Fibroblast of skin of right quadriceps (primary cell): ENCODE measurements around the gene SGSM1.
A peak's percentile ranks its signal among the peaks of the same experiment; 100 is the strongest.

Experiments
- DNase-seq: peaks from one replicate; pipeline ENCODE4 v3.0.0-alpha.2; 2013

The SGSM1 gene

DNA sequence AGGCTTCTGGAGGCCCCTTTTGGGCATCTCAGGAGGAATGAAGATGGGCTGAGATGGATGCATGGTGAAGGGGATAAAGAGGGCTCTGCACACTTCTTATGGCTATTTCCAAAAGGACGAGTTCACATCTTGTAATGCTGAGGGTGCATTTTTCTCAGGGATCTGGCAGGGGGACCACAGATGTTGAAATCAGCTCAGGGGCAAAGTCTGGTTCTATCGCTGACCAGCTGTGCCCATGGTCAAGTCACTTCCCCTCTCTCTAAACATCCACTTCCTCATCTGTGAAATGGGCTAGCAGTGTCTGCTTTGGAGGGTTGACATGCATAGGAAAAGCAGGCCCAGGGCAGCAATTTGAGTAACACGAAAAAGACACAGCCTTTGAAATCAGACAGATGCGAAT, 114.0 kb downstream of the SGSM1 start:
- DNase-seq: no peak

DNA sequence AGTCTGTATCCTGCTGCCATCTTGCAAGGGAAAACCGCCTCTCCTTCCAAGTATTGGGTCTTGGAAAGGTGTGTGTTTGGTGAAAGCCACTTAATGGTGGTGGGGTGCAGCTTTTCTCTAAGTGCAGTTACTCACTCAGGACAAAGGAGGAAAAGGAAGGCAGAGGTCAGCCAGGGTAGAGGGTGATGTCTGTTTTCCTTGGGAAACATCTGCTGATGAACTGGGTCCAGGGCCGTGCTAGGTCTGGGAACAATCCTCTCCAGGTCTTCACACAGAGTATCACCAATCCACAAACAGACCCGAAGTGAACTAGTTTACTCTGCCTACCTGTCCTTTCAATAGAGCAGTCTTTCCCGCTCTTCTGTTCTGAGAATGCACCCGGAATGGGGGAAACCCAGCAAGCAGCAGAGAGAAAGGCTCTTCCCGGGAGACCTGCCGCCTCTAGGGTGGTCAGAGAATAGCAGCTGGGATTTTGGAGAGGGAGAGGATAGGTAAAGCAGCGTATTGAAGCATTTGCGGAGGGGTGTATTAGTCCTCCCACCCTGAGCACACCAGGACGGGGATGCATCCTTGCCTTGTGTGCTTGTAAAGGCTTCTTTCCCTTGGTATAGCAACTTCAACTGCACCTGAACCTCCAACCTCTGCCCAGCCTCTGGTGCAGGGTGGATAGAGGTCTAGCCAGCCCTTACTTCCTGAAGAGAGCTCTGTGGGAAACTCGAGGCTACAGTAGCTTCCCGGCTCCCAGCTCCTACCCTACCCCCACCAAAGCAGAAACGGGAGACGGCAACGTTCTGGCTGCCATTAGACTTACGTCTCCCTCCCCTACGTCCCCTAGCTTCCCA, 119.8 kb downstream of the SGSM1 start:
- DNase-seq: no peak

DNA sequence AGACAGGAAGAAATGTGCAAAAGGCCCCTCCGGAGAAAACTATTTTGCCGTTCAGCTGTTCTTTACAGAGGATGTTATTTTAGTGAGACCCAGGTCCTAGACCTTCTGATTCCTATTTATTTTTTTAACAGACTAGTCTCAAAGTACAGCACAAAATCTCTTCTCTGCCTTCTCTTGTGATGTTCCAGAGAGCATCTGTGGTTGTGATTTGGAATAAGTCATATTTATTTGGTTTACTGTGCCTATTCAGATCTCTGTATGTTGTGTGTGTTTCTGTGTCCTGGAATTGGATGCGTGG, 120.4 kb downstream of the SGSM1 start:
- DNase-seq: no peak

DNA sequence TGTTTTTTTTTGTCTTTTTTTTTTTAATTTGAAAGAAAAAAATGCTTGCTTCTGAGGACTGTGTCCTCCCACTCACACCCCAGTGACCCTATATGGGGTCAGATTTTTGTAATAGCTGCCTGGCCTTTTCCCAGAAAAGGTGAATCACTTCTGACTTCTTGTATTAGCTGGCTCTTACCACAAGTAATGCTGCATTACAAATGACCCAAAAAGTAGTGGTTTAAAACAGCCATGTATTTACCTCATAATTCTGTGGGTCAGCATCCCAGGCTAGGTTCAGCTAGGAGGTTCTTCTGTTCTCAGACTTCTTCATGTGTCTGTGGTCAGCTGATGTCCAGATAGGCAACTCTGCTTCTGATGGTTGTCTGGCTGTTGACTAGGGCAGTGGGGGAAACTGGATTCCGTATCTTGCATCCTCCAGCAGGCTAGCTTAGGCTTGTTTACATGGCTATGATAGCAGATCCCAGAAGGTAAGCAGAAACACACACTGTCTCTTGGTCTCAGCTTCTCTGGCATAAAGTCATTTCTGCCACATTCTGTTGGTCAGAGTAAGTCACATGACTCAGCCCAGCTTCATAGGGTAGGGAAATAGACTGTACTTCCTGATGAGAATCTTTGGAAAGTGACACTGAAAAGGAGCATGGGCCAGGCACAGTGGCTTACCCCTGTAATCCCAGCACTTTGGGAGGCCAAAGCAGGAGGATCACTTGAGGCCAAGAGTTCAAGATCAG, 121.0 kb downstream of the SGSM1 start:
- DNase-seq: no peak

DNA sequence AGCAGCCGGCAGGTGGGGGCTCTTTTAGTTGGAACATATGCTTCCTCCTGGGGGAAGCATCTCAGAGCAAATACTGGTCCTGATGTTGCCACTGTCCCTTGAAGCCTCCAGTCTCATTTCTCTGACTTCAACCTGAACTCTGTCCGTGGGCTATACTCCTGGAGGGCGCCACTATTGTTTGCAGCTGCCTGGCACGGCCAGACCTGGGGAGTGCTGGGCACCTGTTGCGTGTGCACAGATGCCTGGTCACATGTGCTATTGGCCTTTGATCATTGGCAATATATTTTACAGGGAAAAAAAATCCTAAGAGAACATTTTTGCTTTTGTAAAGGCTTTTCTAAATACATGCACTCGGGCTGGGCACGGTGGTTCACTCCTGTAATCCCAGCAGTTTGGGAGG, 122.3 kb downstream of the SGSM1 start:
- DNase-seq: no peak

DNA sequence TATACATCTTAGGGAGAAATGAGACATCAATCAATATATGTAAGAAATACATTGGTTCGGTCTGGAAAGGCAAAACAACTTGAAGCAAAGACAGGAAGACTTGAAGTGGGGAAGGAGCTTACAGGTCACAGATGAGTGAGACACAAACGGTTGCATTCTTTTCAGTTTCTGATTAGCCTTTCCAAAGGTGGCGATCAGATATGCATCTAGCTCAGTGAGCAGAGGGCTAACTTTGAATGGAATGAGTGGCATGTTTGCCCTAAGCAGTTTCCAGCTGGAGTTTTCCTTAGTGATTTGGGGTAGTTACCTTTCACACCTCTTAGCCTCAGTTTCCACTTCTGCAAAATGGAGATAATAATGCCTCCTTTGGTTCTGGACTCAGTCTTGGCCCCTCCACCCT, 124.7 kb downstream of the SGSM1 start:
- DNase-seq: no peak

DNA sequence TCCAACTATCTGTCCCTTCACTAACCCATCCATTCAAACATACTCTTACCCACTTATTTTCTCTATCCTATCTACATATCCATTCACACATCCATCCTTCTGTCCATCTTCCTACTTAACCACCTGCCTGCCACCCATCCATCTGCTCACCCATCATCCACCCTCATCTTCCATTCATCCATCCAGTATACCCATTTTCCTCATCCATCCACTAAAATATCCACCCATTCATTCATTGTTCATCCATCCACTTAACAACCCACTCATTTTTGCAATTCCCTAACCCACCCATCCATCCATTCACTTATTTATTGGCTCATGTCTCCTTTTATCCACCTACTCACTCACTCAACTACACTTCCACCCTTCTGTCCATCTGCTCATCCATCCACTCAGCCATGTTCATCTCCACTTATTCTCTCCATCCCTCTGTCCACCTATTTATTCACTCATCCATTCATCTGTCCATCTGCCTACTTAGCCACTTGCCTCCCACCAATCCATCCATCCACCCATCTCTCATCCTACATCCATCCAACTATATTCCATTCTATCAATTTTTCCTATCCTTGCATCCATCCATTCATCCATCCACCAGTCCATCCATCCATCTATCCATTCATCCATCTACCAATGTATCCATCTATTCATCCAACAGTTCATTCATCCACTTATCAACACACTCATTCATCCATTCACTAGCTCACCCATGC, 129.9 kb downstream of the SGSM1 start:
- no peak for DNase-seq

DNA sequence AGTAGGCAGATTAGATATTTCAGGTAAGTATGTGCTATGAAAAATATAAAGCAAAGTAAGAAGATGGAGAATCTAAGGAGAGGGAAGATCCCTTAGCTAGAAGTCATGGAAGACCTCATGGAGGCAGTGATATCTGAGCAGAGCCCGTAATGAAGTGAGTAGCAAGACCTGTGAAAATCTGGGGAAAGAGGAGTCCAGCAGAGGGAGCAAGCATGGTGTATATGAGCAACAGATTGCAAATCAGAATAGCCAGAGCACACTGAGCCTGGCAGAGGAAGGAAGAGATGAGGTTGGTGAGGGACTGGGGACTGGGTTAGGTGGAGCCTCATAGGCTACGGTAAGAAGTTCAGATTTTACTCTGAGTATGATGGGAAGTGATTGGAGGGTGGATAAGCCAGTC, 131.1 kb downstream of the SGSM1 start:
- no peak for DNase-seq

DNA sequence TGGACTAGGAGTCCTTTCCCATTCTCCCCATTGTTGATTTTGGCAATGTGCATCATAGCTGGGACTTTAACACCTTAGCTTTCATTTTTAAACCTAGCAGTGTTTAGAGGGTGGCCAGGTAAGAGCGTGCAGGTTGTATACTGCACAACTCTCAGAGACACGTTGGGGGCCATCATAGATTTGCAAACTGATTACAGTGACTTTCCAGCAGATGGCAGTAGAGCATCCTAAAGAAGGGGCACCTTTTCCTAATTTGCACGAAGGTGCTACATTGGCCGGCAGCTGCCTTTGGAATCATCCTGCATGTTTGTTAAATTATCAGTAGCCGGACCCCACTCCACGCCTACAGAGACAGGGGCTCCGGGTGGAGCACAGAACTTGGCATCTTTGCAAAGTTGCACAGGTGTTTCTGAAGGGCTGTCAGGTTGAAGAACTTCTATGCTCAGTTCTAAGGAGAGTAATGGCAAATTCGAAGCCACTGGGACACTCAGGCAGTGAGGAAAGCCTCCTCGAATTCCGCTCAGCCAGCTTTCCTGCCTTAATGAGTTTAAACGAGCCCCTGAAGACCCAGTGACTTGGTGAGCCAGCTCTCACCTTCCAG, 132.8 kb downstream of the SGSM1 start:
- DNase-seq: peak; percentile 26

DNA sequence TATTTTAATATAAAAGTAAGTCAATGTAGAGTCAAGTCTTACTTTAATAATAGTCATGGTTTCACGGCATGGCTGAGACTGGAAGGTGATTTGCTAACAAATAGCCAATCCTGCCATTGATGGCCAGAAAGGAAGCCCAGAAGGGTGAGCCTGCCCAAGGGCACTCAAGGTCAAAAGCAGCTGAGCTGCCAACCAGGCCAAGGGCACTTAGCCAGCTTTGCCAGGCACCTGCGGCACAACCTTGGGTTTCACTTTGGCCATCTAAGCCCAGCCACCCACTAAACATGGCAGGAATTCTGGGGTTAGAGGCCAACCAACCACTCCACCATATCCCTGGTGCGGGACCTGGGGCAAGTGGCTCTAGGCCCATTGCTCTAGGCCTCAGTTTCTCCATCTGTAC, 136.3 kb downstream of the SGSM1 start:
- DNase-seq: no peak

DNA sequence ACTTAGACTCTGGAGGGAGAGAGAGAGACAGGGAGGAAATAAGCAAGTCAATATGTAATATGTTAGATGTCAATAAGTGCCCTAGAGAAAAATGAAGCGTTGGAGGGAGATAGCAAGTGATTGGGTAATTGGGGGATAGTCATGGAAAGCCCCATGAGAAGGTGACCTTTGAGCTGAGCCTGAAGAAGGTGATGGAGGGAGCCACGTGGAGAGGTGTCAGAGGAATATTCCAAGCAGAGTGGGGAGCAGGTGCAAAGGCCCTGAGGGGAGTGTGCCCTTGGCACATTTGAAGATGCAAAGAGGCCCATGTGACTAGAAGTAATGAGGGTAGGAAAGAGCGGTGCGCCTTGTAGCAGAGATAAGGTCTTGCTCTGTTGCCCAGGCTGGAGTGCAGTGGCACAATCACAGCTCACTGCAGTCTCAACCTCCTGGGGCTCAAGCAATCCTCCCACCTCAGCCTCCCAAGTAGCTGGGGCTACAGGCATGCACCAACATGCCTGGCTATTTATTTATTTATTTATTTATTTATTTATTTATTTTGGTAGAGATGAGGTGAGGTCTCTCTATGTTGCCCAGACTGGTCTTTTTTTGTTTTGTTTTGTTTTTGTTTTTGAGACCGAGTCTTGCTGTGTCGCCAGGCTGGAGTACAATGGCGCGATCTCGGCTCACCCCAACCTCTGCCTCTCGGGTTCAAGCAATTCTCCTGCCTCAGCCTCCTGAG, 138.4 kb downstream of the SGSM1 start:
- DNase-seq: no peak

DNA sequence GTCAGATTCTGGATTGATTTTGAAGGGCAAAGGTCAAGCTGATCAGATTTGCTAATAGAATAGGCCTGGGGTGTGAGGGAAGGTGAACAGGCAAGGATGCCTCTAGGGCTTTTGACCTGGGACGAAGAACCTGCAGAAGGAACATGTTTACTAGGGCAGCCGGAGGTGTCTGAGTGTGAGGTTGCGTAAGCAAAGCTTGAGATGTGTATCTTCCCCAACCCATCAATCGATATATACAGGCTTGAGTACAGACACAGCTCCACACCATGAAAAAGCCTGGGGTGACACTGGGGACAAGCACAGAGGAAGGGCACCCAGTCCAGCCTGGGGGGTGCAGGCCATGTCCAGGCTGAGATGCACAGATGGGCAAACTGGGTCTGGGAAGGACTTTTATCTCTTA, 139.4 kb downstream of the SGSM1 start:
- no peak for DNase-seq

DNA sequence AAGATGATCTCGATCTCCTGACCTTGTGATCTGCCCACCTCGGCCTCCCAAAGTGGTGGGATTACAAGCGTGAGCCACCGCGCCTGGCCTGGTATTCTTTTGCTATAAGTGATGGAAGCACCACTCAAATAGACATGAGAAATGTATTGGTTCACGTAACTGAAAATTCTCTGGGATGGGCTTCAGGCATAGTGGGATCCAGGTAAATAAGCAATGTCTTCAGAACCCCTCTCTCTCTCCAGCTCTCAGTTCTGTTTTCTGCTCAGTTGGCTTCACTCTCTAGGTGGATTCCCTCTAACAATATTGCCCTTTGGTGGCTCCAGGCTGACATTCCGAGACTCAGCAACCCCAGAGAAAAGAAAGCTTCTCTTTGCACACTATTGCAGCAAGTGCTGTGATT, 141.4 kb downstream of the SGSM1 start:
- no peak for DNase-seq

DNA sequence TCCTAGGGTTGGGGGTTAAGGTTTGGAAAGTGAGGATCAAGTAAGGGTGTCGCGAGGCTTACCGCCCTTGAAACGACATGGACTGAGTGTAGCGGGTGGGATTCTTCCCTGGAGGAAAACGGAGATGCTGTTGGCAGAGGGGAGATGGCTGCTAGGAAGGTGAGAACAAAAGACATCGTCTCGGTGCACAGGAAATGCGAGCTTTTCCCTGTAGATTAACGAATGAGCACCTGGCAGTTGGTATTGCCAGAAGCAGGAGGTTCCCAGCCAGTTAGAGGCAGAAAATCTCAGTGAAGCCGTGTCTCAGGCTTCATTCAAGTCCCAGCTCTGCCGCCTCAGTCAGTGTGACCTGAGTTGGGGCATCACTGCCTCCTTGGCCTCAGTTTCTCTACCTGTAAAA, 141.9 kb downstream of the SGSM1 start:
- no peak for DNase-seq

DNA sequence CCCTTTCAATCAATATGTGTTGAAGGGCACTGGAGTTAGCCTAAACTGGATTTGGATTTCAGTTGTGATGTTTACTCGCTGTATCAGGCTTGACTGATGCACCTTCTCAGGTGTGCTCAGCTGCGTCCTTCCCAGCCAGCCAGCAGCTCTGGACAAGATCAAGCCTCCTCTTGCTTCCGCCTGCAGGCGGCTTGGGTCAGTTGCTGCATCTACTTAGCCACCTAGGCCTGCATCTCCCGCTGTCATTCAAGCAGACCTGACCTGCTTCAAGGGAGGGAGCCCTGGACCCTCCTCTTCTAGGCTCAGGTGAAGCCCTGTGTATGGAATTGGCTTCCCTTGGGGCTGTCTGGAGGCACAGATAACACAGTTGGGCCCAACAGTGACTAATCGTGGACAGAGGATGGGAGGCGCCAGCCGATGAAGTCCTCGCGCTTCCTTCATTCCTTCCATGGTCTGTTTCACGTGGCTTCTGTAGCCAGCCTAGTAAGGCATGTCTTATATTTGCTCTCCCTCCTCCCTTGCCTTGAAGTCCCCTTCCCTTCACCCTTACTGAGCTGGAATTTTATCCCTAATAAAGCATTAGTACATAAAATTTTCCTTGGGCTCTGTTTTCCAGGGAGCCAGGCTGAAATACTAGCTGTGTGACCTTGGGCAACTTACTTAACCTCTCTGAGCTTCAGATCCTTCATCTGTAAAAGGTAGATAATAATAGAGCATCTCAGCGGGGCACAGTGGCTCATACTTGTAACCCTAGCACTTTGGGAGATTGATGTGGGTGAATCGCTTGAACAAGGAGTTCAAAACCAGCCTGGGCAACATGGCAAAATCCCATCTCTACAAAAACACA, 142.6 kb downstream of the SGSM1 start:
- DNase-seq: no peak

DNA sequence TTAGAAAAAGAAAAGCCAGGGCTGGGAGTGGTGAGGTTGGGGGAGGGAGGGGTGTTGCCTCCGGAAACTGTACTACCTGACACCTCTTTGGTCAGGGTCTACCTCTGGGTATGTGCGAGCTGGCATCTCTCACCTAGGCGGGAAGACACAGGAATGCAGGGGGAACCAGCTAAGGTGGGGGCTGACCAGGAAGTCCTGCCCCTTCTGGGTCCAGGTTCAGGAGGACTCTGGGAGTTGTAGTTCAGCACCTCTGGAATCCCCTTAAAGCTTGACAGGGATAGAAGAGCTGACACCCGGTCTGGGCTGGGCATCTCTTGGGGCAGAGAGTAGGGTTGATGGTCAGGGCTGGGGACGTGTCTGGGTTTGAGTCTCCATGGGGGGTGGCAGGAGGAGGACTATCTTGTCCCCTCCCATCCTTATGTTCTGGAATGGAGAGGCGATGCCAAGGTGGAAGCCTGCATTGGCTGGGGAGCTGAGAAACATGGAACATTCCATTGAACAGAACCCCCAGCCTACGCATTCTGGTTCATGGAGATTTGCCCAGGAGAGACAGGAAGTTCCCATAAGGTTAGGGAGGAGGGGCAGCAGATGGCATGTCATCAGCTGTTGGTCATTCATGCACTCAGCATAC, 144.4 kb downstream of the SGSM1 start:
- DNase-seq: peak; percentile 24

DNA sequence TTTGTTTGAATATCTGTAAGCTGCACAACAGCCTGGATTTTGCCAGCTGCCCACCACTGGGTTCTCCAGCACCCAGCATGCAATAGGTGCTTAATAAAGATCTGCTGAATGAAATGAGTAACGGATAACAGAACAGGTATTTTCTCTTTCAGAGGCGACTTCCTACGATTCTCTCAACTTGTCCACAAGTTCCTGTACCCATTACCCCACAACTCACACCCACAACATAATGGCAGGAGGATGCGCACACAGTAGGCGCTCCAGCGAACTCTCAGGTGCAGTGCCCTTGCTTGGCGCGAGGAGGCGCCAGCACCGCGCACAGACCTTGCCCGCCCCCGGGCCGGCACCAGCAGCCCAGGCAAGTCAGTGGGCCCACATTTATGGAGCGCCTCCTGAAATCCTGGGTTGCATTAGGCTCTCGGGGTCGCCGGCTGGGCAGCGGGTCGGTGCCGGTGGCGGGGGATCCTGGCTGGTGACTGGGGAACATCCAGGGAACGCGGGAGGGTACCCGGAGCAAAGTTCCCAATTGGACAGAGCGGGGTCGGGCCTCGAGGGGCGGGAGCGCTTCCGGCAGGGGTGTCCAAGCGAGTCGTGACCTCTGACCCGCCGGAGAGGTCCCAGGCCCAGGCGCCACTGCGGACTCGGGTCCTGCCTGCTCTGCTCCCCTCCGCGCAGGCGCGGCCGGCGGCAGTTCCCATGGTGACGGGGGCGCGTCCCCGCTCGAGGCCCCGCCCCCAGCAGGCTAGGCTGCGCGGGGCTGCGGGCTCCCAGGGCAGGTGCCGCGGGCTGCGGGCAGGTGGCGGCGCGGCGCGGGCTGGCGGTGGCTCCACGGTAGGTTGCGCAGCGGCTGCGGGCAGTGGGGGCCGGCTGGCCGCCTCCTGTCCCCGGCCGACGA, 146.2 kb downstream of the SGSM1 start, which contains the start of gene KIAA1671:
KIAA1671 (plus strand) TSS at position 775 of the 895 bp plus-strand sequence. CDS start 75,284 bp downstream, outside the sequence.
- DNase-seq: peak; percentile 35

DNA sequence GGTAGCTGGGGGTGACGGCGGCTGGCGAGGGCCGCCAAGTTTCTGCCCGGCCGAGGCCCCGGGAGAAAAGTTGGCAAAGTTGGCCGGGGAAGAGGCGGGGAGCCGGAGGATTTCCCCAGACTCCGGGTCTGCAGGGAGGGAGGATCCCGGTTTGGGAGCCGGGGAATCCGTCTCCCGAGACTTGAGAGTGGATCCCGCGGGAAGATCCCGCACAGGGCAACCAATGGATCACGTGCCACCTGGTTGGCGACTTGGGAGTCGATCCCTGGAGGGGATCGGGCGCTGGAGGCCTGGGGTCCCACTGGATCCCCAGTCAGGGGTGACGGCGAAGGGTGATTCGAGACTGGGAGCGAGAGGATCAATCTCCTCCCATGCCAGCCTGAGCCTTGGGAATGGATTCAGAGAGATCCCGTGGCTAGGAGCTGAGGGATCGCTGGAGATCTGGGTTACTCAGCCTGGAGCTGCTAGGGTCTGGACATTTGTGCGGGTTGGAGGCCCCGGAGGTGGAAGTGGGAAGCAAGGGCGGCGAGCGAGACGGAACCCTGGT, 146.9 kb downstream of the SGSM1 start:
- DNase-seq: no peak

DNA sequence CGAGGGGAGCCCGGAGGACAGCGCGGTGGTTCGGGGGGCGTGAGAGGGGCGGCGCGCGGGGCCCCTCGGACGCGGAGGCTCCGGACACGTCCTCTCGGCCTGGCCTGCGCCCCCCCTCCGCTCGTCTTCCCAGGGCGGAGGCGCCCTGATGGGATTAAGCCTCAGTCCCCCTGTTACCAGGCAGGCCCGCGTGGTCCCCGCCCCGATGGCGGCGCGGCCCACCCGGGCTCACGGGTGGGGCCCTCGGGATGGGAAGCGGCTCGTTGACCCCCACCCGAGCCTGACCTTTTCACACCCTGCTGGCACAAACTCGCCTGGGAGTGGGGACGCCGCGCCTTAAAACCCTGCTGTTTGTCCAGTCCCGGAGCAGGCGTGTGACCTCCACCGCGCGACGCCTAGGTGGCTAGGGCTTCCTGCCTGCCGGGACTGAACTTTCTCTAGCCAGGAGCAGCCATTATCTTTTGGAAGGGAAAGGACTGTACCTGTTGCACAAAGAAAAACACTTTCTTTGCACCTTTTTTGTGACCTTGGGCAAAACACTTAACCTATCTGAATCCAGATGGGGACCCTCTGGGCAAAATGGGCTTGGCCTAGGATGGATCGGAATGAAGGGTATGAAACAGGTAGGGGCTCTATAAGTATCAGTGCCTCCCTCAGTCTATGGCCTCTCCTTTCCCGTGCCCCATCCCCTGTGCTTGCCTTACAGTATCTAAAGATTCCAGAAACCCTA, 147.5 kb downstream of the SGSM1 start:
- no peak for DNase-seq
